Stimulated activated naive CD8-positive, alpha-beta T cell treated with anti-CD3 and anti-CD28 coated beads, Interleukin-15, Interleukin-2, amounts not matched to agents 100 ng/mL and 50 ng/mL, for 24 hours (primary cell): Measurements from ENCODE around the gene FSCN2.

Experiments
- H3K27ac Mint-ChIP-seq: one replicate; pipeline ENCODE4 v1.8.0; 2021; ENCODE audit warnings: mild to moderate bottlenecking, mixed read lengths
- H3K27me3 Mint-ChIP-seq: one replicate; pipeline ENCODE4 v1.8.0; 2021; ENCODE audit warnings: mixed read lengths
- H3K36me3 Mint-ChIP-seq: one replicate; pipeline ENCODE4 v1.8.0; 2021; ENCODE audit warnings: low read depth, mixed read lengths
- H3K4me1 Mint-ChIP-seq: one replicate; pipeline ENCODE4 v1.8.0; 2021; ENCODE audit warnings: low read depth, mixed read lengths
- H3K4me3 Mint-ChIP-seq: one replicate; pipeline ENCODE4 v1.8.0; 2021; ENCODE audit warnings: mild to moderate bottlenecking, mixed read lengths
- H3K9me3 Mint-ChIP-seq: one replicate; pipeline ENCODE4 v1.8.0; 2021; ENCODE audit warnings: mixed read lengths

Gene FSCN2

GRCh38 chr17:81487487-81488275 is 40.5 kb upstream of the FSCN2 start:
- Mint-ChIP-seq H3K36me3 (no peaks in the 10 kb centered on the region), H3K4me1 (peaks cover 21% of the 10 kb centered on the region), H3K27ac (no peak overlapping the region), H3K9me3 (no peaks in the 10 kb centered on the region), H3K27me3 (peaks cover 10% of the 10 kb centered on the region), H3K4me3 (peak overlapping the region; percentile 55)

GRCh38 chr17:81488276-81488860 is 39.8 kb upstream of the FSCN2 start:
- H3K4me3 Mint-ChIP-seq, result no peak overlapping the region
- peaks cover 6% of the 10 kb centered on the region for H3K27me3 Mint-ChIP-seq
- H3K9me3 Mint-ChIP-seq, result no peaks in the 10 kb centered on the region
- peaks cover 14% of the 10 kb centered on the region for H3K4me1 Mint-ChIP-seq
- no peaks in the 10 kb centered on the region for H3K36me3 Mint-ChIP-seq
- no peak overlapping the region for H3K27ac Mint-ChIP-seq

DNA sequence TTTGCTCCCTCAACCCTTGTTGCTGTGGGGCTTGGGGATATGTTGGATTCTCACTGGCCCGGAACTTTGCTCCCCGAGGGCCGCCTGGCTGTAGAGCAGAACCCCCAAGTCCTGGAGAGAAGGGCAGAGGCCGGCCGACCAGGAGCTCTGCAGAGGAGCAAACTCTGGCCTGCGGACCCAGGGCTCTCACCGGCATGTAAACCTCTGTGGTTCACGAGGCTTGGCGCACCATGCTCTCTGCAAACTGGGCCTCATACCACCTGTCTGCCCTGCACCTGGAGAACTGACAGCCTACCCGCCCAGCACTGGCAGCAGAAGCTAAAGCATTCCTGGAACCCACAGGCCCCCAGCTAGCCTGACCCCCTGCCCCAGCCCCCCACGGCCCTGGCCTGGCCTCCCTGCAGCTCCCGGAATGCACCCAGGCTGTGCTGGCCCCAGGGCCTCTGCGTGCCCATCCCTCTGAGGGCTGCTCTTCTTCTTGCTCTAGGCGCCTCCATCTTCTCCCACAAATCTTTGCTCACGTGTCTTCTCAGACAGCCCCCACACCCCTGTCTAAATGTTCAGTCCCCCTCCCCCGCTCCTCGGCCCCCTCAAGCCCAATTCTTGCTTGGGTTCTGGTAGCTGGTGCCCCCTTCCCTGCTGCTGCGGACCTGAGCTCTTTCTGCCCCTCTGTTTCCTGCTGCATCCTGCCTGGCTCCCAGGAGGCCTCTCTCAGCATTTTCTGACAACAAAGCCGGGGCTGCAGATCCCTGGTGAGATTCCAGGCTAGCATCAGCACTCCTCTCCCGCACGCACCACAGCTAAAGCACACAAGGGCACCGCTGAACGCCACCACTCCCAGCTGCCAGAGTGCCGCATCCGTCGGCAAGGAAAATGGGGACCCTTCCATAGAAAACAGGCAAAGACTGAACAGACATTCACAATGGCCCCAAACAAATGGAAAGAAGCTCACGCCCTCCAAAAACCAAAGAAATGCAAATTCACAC is 38.9 kb upstream of the FSCN2 start:
- Mint-ChIP-seq H3K36me3 (no peaks in the 10 kb centered on the region), H3K9me3 (no peaks in the 10 kb centered on the region), H3K27me3 (peaks cover 6% of the 10 kb centered on the region), H3K27ac (no peak overlapping the region), H3K4me3 (peak overlapping the region; percentile 26), H3K4me1 (peaks cover 10% of the 10 kb centered on the region)

GRCh38 chr17:81489998-81490992 is 37.9 kb upstream of the FSCN2 start:
- Mint-ChIP-seq H3K27me3 (peaks cover 6% of the 10 kb centered on the region), H3K4me1 (peaks cover 10% of the 10 kb centered on the region), H3K4me3 (peak overlapping the region; percentile 14), H3K9me3 (no peaks in the 10 kb centered on the region), H3K27ac (no peak overlapping the region), H3K36me3 (no peaks in the 10 kb centered on the region)

DNA sequence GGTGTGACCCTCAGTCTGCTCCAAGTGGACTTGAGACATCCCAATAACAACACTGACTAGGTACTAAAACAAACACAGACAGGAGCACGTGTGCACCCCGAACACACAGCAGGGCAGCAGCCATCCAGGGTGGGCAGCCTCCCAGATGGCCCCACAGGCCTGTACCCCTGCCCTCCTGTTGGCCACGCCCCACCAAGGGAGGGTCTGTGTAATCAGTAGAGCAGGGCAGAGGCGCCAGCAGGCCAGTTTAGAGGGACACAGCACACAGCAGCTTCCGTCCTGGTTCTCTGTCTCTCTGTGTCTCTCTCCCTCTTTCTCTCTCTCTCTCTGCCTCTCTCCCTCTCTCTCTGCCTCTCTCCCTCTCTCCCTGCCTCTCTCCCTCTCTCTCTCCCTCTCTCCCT is 37.0 kb upstream of the FSCN2 start:
- H3K27ac Mint-ChIP-seq, result no peak overlapping the region
- no peaks in the 10 kb centered on the region for H3K9me3 Mint-ChIP-seq
- peaks cover 2% of the 10 kb centered on the region for H3K27me3 Mint-ChIP-seq
- no peak overlapping the region for H3K4me3 Mint-ChIP-seq
- H3K4me1 Mint-ChIP-seq, result peaks cover 6% of the 10 kb centered on the region
- no peaks in the 10 kb centered on the region for H3K36me3 Mint-ChIP-seq

GRCh38 chr17:81491761-81492160 is 36.4 kb upstream of the FSCN2 start:
- Mint-ChIP-seq H3K9me3 (no peaks in the 10 kb centered on the region), H3K4me1 (no peaks in the 10 kb centered on the region), H3K4me3 (no peak overlapping the region), H3K27ac (no peak overlapping the region), H3K27me3 (no peaks in the 10 kb centered on the region), H3K36me3 (no peaks in the 10 kb centered on the region)

DNA sequence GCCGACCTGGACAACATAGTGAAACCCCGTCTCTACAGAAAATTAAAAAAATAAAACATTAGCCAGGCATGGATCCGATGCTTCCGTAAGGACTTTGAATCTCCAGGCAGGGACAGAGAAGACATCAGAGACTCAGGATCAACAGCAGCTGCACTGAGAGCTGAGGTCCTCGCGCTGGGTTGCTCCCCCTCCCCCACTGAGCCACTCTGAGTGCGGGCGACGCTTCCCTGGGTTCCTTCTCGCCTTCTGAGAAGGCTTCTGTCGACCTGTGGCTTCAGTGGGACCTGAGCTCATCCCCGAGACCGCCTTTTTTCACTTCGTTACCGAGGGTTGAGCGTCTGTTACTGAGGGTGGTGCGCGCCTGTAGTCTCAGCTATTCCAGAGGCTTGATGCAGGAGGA is 36.0 kb upstream of the FSCN2 start:
- no peak overlapping the region for H3K27ac Mint-ChIP-seq
- no peak overlapping the region for H3K4me3 Mint-ChIP-seq
- H3K27me3 Mint-ChIP-seq, result no peaks in the 10 kb centered on the region
- no peaks in the 10 kb centered on the region for H3K9me3 Mint-ChIP-seq
- H3K4me1 Mint-ChIP-seq, result no peaks in the 10 kb centered on the region
- H3K36me3 Mint-ChIP-seq, result no peaks in the 10 kb centered on the region

DNA sequence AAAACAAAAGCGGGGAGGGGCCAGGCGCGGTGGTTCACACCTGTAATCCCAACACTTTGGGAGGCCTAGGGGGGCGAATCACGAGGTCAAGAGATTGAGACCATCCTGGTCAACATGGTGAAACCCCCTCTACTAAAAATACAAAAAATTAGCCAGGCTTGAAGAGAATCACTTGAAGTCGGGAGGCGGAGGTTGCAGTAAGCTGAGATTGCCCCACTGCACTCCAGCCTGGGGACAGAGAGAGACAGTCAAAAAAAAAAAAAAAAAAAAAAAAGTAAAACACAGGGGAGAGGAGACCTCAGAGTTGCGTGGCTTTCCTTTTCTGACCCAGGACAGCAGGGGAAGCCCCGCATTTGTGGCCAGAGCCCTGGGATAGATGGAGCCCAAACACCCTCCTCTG is 35.5 kb upstream of the FSCN2 start:
- no peak overlapping the region for H3K27ac Mint-ChIP-seq
- H3K4me1 Mint-ChIP-seq, result no peaks in the 10 kb centered on the region
- no peak overlapping the region for H3K4me3 Mint-ChIP-seq
- no peaks in the 10 kb centered on the region for H3K27me3 Mint-ChIP-seq
- no peaks in the 10 kb centered on the region for H3K9me3 Mint-ChIP-seq
- no peaks in the 10 kb centered on the region for H3K36me3 Mint-ChIP-seq

- no peaks in the 10 kb centered on the region for H3K4me1 Mint-ChIP-seq
- H3K4me3 Mint-ChIP-seq, result no peak overlapping the region
- H3K9me3 Mint-ChIP-seq, result no peaks in the 10 kb centered on the region
- no peaks in the 10 kb centered on the region for H3K27me3 Mint-ChIP-seq
- H3K36me3 Mint-ChIP-seq, result no peaks in the 10 kb centered on the region
- no peak overlapping the region for H3K27ac Mint-ChIP-seq
Observed at GRCh38 chr17:81493198-81494038, 34.8 kb upstream of the FSCN2 start.

DNA sequence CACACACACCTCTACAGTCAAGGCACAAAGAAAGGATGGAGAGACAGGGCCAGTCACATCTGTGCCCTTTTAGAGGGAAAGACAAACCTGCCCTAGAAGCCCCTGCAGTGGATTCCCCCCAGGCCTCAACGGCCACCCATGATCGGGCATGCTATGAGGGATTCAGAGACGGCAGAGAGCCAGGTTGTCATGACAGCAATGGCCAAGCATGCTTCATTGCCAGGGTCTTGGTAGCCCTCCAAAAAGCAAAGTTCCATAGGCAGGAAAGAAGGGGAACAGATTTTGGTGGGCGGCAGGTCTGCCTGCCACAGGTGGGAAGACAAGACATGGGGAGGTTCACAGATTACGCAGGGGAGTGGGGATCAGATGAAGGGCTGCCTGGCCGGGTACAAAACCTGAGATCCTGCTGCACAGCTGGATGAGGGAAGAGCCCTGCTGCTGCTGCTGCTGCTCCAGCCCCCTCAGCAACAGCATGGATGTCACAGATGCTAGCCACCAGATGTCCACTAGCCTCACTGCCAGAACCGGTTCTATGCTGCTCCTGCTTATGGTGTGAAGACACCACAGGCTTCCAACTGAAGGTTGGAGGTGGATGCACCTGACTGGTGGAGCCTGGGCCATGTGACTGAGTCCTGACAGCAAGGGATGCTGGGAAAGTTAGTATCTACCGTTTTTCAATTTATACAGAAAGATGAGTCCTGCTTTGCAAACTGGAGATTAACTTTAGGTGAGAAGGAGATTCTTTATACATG is 33.4 kb upstream of the FSCN2 start:
- Mint-ChIP-seq H3K27ac (no peak overlapping the region), H3K4me3 (no peak overlapping the region), H3K4me1 (no peaks in the 10 kb centered on the region), H3K27me3 (no peaks in the 10 kb centered on the region), H3K36me3 (no peaks in the 10 kb centered on the region), H3K9me3 (no peaks in the 10 kb centered on the region)

GRCh38 chr17:81498953-81499600 is 29.1 kb upstream of the FSCN2 start:
- Mint-ChIP-seq H3K9me3 (no peaks in the 10 kb centered on the region), H3K27me3 (no peaks in the 10 kb centered on the region), H3K4me3 (no peak overlapping the region), H3K27ac (no peak overlapping the region), H3K36me3 (no peaks in the 10 kb centered on the region), H3K4me1 (no peaks in the 10 kb centered on the region)

- no peak overlapping the region for H3K27ac Mint-ChIP-seq
- no peak overlapping the region for H3K4me3 Mint-ChIP-seq
- H3K36me3 Mint-ChIP-seq, result no peaks in the 10 kb centered on the region
- H3K4me1 Mint-ChIP-seq, result no peaks in the 10 kb centered on the region
- H3K9me3 Mint-ChIP-seq, result no peaks in the 10 kb centered on the region
- no peaks in the 10 kb centered on the region for H3K27me3 Mint-ChIP-seq
Observed at GRCh38 chr17:81499601-81499970, 28.6 kb upstream of the FSCN2 start.

DNA sequence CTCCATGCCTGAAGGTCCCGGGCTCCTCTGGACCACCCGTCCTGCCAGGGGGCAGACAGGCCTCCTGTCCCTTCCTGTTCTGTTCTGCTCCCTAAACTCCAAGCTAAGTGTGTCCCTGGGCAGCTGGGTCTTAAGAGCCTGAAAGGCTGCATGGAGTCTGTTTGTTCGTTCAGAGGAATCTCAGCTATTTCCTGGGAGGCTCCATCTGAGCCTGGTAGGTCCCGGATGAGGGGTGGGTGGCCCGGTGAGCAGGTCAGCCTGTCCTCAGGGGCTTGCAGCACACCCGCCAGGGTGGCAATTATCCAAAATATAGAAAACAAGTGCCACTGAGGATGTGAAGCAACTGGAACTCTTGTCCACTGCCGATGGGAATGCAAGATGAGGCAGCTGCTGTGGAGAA is 28.1 kb upstream of the FSCN2 start:
- Mint-ChIP-seq H3K27ac (no peak overlapping the region), H3K36me3 (no peaks in the 10 kb centered on the region), H3K27me3 (no peaks in the 10 kb centered on the region), H3K9me3 (no peaks in the 10 kb centered on the region), H3K4me3 (no peak overlapping the region), H3K4me1 (no peaks in the 10 kb centered on the region)
